Neural cell (in vitro differentiated cells): Measurements from ENCODE around the gene CPLX1.

Experiments used
- POLR2AphosphoS5 ChIP-seq: IDR thresholded peaks from 2 replicates; pipeline ENCODE4 v1.6.1; 2012
- TF ChIP-seq, protein P1 (sequence below): fragments of 450-650 bp; IDR thresholded peaks from 2 replicates; pipeline ENCODE4 v1.5.1; 2014; ENCODE audit warnings: antibody characterized with exemption, mild to moderate bottlenecking, moderate library complexity; ENCODE audit not compliant: poor library complexity, severe bottlenecking

DNA sequence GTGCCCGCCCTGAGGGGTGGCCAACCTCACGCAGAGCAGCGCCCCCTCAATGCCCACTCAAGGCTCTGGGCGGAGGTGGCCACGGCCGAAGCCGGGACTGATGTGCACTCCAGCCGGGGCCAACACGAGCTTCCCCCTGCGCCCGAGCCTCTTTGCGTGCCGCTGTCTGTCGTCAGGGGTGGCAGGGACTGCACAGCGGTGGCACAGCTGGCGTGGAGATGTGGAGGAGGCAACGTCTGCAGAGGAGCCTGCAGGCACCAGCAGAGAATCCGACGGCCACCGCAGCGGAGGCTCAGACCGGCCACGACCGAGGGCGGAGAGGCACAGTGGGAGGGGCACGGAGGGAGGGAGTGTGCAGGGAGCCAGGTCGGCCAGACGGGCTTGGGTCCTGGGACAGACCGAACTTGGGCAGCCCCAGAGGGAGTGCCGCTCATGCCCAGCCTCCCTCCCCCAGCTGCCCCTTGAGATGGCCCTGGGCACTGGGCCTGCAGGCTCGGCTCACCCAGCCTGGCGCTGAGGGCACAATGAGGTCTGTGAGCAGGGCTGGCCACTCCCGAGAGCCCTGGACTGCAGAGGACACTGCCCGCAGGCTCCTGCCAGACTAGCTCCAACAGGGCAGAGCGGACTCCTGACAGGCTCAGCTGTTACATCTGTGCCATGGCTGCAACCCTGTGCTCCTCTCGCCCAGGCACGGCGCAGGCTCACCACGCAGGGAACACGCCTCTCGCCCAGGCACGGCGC, 46.5 kb upstream of the CPLX1 start:
- TF ChIP-seq POLR2AphosphoS5 = no peak
- TF ChIP-seq, protein P1, sequence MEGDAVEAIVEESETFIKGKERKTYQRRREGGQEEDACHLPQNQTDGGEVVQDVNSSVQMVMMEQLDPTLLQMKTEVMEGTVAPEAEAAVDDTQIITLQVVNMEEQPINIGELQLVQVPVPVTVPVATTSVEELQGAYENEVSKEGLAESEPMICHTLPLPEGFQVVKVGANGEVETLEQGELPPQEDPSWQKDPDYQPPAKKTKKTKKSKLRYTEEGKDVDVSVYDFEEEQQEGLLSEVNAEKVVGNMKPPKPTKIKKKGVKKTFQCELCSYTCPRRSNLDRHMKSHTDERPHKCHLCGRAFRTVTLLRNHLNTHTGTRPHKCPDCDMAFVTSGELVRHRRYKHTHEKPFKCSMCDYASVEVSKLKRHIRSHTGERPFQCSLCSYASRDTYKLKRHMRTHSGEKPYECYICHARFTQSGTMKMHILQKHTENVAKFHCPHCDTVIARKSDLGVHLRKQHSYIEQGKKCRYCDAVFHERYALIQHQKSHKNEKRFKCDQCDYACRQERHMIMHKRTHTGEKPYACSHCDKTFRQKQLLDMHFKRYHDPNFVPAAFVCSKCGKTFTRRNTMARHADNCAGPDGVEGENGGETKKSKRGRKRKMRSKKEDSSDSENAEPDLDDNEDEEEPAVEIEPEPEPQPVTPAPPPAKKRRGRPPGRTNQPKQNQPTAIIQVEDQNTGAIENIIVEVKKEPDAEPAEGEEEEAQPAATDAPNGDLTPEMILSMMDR = no peak
